Adrenal gland (tissue), 5 donors: ENCODE results near the gene TRAPPC10.

Source experiments
- POLR2A ChIP-seq, 2 donors: fragments of 450-650 bp; IDR thresholded peaks; one replicate each; pipeline ENCODE4 v1.6.1; 2017; ENCODE audit warnings: antibody characterized with exemption in 2 of 2, mild to moderate bottlenecking in 2 of 2, moderate library complexity in 1 of 2
- TF ChIP-seq, protein P1 (sequence below), 6 experiments: fragments of 450-650 bp in 4 of 6; fragments of 200-600 bp in 2 of 6; sonication (generic) in 1 of 6; IDR thresholded peaks; 1 replicate in 5 of 6; 2 replicates in 1 of 6; pipeline versions ENCODE4 v1.5.1 to v1.8.0; 2016 to 2021; ENCODE audit warnings: antibody characterized with exemption in 6 of 6, mild to moderate bottlenecking in 2 of 6, moderate library complexity in 1 of 6
- donor health status: DM: no; HTN: no; CAD: no.

DNA sequence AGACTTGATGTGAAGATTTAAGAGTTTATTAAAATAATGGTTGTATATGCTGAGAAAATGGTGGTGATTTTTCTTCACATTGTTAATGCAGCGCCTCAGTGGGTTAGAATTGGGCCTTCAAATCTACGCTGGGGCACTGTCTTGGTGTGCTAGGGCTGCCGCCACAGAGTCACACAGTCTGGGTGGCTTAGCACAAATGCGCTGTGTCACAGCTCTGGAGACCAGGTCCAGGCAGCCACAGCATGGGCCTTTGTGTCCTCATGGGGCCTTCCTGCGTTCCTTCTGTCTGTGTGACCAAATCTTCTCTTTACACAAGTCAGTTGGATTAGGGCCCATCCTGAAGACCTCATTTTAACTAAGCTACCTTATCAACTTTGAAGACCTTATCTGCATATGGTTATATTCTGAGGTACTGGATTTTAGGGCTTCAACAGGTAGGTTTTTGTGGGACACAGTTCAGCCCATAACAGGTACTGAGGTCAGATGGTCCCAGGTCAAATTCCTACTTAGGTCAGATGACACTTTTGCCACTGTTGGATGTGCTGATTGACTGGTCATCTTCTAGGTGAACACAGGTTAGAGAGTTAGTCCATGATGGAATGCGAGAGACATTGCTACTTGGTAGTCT lies 17.5 kb downstream of the TRAPPC10 start:
- TF ChIP-seq, protein P1, sequence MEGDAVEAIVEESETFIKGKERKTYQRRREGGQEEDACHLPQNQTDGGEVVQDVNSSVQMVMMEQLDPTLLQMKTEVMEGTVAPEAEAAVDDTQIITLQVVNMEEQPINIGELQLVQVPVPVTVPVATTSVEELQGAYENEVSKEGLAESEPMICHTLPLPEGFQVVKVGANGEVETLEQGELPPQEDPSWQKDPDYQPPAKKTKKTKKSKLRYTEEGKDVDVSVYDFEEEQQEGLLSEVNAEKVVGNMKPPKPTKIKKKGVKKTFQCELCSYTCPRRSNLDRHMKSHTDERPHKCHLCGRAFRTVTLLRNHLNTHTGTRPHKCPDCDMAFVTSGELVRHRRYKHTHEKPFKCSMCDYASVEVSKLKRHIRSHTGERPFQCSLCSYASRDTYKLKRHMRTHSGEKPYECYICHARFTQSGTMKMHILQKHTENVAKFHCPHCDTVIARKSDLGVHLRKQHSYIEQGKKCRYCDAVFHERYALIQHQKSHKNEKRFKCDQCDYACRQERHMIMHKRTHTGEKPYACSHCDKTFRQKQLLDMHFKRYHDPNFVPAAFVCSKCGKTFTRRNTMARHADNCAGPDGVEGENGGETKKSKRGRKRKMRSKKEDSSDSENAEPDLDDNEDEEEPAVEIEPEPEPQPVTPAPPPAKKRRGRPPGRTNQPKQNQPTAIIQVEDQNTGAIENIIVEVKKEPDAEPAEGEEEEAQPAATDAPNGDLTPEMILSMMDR (IDR thresholded peaks at IDR 0.05) = no peak
- no peak for TF ChIP-seq POLR2A (IDR thresholded peaks at IDR 0.05)
